Fibroblast of the conjunctiva (primary cell): Measurements from ENCODE around the gene COL9A2.
A peak's percentile ranks its signal among the peaks of the same experiment; 100 is the strongest.

Experiments
- DNase-seq: peaks from one replicate; pipeline ENCODE4 v3.0.0-alpha.2; 2010; ENCODE audit warnings: low read depth

COL9A2 gene

DNA sequence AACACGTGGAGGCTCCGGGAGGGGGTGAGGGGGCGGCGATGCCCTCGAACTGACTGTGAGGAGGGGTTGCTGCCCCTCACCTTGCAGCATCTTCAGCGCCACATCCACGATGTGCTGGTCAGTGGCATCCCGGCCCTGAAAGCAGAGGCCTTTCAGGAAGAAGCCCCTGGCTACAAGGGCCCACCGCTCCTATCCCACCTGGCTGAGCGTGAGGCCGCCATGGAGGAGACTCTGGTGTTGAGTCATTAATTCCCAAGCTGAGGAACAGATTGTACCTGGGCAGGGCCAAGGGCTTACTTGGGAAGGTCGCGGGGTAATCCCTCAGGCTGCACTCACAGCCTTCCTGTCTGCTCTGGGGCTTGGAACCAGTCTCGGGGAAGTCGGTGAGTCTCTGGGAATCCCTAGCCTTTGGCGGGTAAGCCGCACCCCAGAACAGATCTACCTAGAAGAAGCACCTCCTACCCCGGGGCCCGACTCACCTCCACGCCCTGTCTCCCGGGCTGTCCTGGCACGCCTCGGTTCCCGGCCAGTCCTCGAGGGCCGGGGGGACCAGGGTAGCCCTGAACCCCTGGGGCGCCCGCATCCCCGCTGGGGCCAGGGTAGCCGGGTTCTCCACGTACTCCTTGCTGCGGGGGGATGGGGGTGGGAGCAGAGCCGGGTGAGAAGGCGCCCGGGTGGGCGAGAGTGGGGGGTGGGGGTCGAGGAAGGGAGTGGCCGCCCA is 13.9 kb downstream of the COL9A2 start:
- DNase-seq = no peak

DNA sequence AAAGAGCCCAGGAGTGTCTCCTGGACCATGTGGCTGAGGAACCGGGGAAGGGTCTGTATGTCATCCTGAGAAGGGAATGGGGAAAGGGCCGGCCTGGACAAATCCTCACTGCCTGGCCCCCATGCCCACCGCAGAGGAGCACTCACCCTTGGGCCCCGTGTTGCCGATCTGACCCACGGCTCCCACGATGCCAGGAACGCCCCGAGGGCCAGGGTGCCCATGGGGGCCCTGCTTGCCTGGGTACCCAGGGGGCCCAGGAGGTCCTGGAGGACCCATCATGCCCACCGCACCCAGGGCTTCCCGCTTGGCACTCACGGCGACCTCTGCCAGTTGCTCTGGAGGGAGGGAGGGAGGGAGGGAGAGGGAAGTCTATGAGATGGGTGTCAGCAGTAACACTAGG is 14.6 kb downstream of the COL9A2 start:
- no peak for DNase-seq

DNA sequence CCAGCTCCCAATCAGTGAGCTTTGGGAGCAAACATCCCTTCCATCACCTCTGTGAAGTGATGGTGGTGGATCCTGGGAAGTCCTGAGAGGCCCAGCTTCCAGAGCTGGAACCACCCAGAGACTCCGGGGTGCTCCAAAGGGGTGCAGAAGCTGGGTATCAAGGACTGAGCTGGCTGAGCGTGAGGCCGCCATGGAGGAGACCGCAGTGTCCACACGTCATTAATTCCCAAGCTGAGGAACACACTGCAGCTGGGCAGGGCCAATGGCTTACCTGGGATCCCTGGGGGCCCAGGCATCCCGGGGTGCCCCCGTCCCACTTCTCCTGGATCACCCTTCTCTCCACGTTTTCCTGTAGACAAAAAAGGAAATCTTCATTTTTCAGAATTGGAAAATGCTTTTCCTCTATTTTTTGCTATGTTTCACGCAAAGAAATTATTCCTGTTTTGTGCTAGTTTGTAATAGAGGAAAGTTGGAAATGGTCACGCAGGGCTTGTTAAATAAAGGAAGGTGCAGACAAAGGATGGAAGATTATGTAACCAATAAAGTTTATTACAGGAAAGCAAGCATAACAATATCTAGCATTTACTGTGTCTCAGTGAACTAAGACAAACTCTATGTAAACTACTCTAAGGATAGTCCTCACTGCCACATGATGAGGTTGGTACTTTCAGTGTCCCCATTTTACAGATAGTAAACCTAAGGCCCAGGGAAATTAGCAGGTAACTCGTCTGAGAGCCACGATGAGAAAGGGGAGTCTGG is 15.4 kb downstream of the COL9A2 start:
- no peak for DNase-seq

DNA sequence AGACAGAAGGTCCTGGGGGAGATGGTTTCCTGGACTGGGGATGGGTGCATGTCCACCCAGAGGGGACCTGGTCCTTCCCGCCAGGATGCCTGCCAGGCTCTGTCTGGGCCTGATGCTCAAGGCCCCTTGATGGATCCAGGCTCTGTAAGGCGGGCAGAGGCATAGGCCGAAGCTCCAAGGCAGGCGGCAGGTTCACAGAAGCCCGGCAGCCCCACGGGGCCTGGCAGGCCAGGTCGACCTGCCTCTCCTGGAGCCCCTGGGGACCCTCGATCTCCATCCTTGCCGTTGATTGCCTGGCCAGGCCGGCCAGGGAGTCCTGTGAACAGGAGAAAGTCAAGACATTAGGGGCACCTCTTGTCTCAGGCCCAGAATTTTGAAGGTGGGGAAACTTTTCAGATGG is 16.0 kb downstream of the COL9A2 start:
- no peak for DNase-seq

DNA sequence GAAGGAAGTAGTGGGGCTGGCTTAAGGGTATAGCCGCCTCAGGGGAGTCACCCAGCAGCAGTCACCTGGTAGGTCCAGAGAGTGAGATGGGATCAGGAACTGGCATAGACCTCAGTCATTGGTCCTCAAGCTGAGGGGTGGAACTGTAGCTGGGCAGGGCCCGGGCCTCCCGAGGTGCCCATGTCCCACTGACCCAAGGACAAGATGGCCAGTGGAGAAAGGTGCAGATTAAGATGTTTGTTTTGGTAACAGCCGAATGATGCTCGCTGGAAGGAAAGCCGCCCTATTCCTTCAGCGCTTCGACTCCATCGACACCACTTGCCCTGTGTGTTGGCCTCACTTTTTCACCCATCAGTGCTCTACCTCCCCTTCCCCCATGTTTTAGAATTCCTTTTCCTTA is 16.4 kb downstream of the COL9A2 start:
- no peak for DNase-seq

DNA sequence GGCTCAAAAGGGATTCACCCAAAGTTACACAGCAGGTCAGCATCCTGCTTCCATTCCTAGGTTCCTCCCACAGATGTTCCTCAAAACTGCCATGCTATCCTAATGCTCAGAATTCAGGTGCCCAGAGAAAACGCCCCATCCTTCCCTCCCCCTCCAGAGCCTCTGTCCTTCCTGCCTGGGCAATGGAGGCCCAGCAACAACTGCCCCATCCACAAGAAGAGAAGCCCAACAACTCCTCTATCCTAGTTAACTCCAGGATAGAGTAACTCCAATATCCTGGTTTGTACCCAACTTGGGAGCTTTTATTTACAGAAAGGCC is 16.9 kb downstream of the COL9A2 start:
- no peak for DNase-seq

DNA sequence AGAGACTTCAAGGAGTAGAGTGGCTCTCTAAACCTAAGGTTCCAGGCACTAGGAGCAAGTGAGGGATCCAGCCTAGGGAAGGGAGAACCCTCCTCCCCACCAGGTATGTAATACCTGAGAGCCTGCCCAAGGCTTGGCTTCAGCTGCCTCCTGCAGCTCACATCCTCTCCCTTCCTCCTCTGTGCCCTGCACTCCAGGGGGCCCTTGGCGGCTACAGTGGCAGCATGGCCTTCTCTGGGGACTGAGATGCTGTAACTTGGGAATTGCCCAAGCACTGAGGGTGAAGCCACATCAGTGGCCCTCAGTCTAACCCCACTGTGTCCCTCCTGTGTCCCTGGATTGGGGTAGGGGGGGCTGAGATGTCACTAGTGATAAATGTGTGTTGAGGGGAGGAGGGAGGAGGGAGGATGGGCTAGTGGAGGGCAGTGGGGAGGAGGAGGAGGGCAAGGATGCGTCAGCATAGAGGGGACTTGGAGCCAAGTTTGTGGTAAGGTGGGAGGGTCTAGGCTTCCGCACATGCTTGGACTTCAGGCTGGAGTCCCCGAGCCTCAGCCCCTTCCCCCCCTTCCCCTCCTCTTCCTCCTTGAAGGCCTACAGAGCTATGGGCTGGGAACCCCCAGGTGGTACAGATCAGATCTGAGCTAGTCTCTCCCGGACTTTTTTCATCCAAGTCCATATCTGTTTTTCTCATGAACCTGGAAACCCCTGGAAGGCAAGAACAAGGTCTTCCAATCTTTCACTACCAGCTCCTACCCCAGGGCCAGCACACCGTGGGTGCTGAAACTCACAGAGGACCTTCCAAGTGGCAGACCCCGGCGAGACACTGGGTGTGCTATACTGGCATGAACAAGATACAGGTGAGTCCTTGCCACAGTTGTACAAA is 17.5 kb downstream of the COL9A2 start:
- DNase-seq = no peak

DNA sequence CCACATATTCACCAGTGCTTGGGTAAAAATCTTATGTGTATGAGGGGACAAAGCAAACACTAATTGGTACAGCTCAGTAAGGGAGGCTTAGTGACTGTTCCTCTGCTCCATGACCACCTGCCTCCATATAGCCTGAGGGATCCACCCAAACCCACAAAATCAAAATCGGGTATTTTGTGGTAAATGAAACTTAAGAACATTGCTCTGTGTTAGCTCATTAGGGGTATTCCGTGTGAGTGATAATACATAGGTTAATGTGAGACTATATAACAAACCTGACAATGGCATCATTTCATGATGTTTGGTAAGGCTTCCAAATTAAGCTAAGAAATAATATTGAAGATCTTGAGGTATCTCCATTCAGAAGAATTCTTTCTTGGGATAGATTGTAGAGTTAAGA is 25.8 kb downstream of the COL9A2 start:
- no peak for DNase-seq

DNA sequence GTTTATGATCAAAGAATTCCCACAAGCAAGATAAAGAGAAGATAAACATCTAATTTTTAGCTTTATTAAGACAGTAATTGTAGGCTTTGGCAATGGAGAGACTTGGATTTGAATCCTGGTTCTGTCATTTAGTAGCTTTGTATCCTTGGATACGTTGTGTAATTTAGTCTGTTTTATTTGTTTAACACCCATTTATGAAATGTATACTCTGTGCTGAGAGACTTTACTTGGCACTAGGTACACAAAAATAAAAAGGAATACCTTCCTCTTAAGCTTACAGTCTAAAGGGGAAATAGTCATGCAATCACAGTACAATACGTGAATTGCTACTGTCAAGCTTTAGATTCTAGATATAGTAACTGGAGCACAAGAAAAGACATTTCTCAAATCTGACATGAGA is 35.2 kb downstream of the COL9A2 start:
- no peak for DNase-seq

DNA sequence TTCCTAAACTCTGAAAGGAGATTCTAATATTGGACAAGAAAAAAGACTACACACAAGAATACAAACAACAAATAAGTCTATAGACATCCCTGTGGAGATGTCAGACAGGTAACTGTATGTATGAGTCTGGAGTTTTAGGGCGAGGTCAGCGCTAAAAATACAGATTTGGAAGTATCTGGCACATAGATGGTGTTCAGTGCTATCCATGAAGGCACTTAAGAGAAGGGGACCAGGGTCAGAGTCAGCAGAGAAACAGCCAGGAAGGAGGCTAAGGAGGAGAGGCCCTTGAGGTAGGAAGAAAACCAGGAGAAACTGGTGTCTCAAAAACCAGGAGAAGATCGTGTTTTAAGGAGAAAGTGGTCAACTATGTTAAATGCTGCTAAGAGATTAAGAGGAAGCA is 41.0 kb downstream of the COL9A2 start:
- DNase-seq = no peak

DNA sequence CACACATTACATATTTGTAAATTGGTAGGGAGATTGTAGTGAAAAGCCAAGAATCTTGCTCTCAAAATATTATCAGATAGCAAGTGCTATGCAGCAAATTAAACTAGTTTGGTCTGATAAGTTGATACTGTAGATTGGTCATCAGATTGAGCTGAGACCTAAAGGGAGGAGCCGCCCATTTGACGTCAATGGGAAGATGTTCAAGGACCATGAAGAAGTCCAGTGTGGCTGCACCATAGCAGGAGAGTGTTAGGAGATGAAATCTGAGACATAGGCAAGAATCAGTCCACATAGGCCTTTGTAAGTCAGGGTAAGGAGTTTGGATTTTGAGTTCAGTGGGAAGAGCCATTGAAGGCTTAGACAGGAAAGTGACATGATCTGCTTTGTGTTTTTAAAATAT is 42.8 kb downstream of the COL9A2 start:
- no peak for DNase-seq

DNA sequence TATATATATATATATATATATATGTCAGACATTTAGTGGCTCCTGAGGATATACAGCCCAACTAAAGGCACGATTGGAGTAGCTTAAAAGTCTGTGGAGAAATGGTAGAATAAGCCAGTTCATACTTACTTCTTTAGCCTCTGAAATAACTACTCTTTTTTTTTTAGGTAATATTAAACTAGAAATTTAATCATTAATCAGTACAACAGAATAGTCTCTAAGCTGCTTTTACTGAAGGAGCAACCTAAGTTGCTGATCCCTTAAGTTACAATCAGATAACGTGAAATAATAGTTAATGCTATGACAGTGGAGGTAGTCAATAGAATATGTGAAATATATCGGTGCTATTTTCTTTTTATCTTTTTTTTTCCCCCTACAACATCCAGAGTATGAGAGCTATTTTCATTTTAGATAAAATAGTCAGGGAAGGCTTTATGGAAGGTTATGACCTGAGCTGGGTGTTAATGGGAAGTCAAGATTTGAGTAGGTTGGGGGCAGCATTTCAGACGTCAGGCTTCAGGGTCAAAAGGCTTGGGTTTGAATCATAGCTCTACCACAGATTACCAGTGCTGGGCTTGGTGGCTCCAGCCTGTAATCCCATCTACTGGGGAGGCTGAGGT is 43.4 kb downstream of the COL9A2 start:
- DNase-seq = no peak

DNA sequence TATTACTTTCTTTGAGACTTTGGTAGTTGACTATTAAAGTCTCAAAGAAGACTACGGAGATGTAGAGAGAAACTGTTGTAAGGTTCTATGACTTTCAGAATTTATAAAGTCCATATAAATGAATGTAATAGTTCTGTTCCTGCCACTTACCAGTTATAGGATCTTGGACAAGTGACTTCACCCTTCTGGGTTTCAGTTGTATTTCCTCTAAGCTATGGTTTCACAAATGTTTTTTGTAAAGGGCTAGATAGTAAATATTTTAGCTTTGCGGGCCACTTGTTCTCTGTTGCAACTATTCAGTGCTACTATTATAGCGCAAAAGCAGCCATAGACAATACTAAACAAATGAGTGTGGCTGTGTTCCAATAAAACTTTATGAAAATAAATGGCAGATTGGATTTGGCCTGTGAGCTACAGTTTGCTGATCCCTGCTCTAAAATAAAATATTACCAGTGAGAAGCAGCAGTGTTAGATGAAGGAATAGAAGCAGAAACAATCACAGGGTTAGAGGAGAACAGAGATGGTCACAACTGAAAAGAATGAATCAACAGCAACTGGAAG is 44.4 kb downstream of the COL9A2 start:
- DNase-seq = no peak

DNA sequence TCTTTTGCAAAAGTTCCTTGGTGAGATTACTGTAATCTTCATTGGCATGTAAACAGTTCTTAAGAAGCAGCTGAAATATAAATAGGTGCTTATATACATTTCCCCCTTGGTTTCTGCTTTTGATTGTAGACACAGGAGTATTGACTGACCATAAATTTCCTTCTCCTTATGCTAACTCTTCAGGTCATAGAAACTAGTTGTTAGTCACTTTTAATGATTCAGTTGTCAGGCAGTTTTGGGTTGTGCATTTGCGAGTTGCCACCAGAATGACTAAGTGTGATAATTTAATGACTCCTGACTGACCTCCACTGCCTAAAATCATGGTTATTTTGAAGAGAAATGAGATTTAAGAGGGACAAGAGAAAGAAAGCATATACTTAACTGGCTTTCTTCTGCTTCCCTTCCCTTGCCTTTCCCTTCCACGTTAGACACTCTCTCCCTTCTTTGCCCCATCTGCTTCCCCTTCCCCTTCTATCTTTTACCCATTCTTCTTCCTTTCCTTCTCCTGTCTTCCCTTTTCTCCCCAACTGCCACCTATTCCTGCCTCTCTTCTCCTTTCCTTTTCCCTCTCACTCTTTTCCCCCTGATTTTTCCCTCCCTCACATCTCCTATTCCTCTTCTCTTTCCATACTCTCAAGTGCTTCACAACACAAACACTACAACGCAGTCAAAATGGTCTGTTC is 46.8 kb downstream of the COL9A2 start:
- DNase-seq = no peak

DNA sequence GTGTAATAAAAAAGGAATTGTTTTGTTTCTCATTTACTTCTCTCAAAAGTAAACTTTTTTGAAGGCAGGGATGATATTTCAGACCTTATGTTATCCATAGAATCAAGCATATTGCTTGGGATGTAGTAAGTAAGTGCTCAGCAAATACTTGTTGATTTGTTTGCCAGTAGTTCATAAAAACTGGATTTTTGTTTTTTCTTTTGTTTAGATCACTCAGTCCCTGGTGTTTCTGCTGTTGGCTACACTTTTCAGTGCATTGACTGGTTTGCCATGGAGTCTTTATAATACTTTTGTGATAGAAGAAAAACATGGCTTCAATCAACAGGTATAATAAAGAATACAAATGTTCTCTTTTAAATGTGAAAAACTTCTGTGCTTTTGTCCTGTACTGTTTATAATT is 48.9 kb downstream of the COL9A2 start:
- DNase-seq = no peak

DNA sequence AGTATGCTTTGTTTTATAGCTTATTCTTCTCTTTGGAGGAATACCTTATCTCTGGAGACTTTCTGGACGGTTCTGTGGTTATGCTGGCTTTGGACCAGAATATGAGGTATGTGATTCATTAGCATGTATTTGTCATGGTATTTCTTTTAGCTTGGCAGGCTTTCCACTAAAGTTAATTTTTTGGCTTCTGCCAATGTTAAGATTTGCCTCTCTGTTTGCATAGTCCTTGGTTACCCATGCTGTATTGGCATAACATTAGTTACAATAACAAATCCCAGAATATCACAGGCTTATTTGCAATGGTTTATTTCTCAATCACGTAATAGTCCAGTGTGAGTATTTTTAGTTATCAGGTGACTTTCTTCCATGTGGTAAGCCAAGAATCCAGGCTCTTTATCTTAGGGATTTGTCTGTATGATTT is 49.3 kb downstream of the COL9A2 start:
- DNase-seq = peak; percentile 96

DNA sequence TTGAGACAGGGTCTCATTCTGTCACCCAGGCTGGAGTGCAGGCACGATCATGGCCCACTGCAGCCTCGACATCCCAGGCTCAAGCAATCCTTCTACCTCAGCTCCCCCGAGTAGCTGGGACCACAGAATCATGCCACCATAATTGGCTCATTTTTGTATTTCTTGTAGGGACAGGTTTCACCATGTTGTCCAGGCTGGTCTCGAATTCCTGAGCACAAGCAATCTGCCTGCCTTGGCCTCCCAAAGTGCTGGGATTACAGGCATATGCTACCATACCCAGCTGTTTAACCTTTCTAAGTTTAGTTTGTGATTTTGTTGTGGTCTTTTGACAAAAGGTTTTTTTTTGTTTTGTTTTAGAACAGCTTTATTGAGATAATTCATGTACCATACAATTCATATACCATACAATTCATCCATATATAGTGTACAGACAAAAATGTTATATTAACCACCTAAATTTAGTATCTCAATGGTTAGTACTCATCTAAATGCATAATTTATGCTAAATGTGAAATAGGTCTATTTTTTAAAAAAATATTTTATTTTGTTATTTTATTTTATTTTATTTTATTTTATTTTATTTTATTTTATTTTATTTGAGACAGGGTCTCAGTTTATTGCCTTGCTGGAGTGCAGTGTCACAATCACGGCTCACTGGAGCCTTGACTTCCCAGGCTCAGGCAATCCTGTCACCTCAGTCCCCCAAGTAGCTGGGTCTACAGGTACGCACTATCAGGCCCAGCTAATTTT is 50.1 kb downstream of the COL9A2 start:
- DNase-seq = no peak

DNA sequence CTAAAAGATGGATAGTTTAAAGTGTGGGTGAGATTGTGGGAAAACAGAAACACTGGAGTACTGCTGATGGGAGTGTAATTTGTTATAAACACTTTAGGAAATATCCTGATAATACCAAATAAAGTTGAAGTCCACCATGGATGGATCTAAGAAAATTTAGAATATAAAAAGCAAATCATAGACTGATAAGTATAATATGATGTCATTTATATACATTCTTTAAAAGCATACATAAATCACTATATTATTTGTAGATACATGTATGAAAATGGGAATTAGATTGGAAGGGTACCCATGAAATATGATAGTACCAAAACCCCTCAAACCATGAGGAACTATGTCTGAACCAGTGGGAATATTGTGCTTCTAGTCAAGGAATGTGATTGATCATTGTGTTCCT is 51.2 kb downstream of the COL9A2 start:
- DNase-seq = no peak

DNA sequence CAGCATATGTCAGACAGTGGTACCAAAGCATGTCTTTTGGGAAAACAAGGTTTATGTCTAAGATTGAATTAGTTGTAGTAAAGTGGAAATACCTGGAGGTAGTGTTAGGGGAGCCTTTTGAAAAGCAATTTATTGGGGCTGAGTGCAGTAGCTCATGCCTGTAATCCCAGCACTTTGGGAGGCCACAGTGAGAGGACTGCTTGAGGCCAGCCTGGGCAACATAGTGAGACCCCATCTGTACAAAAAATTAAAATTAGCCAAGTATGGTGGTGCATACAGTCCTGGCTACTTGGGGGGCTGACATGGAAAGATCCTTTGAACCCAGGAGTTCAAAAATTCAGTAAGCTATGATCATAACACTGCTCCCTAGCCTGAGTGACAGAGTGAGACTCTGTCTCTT is 51.8 kb downstream of the COL9A2 start:
- DNase-seq = no peak

DNA sequence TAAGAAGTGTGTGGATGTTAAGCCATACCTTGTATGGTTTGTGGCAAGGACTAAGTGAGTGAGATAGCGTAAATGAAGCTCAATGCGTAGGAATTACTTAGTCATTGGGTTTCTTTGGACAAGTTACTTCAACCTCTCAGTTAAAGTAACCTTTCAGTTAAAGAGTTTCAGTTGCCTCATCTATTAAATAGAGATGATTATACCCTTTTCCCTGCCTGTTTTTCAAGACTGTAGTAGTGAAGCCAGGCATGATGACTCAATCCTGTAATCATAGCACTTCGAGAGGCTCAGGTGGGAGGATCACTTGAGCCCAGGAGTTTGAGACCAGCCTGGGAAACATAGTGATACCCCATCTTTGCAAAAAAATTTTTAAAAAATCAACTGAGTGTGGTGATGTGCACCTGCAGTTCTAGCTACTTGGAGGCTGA is 52.7 kb downstream of the COL9A2 start:
- DNase-seq = no peak

DNA sequence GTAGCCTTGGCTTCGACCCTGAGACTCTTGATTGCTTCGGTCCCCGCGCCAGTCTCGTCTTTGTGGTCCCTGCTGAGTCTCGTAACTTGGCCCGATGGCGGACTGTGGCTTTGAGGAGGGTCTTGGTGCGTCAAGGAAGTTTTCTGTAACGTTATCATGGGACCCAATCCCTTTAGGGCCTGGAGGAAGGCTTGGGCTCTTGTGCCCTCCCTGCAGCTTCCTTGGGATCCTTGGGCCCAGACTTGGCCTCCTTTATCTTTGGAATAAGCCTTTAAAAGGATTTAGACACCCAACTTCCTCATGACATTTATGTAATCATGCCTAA is 58.7 kb downstream of the COL9A2 start:
- no peak for DNase-seq
